KMS-11 (cell line): Measurements from ENCODE around the gene CAST.

Experiments used
- H2AFZ ChIP-seq: fragments of 200-600 bp; sonication (generic); 2 replicates; pipeline ENCODE4 v1.6.1; 2016; ENCODE audit warnings: antibody characterized with exemption, mixed run types, low read depth
- H3K27ac ChIP-seq: fragments of 200-600 bp; sonication (generic); 2 replicates; pipeline ENCODE4 v1.6.1; 2016; ENCODE audit warnings: mild to moderate bottlenecking, mixed run types
- H3K27me3 ChIP-seq: fragments of 200-600 bp; sonication (generic); 2 replicates; pipeline ENCODE4 v1.6.1; 2017; ENCODE audit warnings: mild to moderate bottlenecking, low read depth, mixed run types, moderate library complexity; ENCODE audit not compliant: insufficient read depth
- H3K36me3 ChIP-seq: fragments of 200-600 bp; sonication (generic); 2 replicates; pipeline ENCODE4 v1.6.1; 2017; ENCODE audit warnings: mild to moderate bottlenecking, mixed run types; ENCODE audit not compliant: insufficient read depth
- H3K4me1 ChIP-seq: fragments of 200-600 bp; sonication (generic); 2 replicates; pipeline ENCODE4 v1.6.1; 2016; ENCODE audit warnings: mild to moderate bottlenecking, low read depth, mixed run types; ENCODE audit not compliant: poor library complexity, severe bottlenecking
- H3K4me2 ChIP-seq: fragments of 200-600 bp; sonication (generic); 2 replicates; pipeline ENCODE4 v1.7.0; 2016; ENCODE audit warnings: mild to moderate bottlenecking, mixed run types
- H3K4me3 ChIP-seq: fragments of 200-600 bp; sonication (generic); IDR thresholded peaks from 2 replicates; pipeline ENCODE4 v1.6.1; 2017; ENCODE audit warnings: low read depth, low read length, mixed read lengths; ENCODE audit not compliant: insufficient read depth
- H3K79me2 ChIP-seq: fragments of 200-600 bp; sonication (generic); 2 replicates; pipeline ENCODE4 v1.6.1; 2016; ENCODE audit warnings: low read depth, mixed run types; ENCODE audit not compliant: insufficient read depth
- H3K9ac ChIP-seq: fragments of 200-600 bp; sonication (generic); 2 replicates; pipeline ENCODE4 v1.6.1; 2016; ENCODE audit warnings: mild to moderate bottlenecking, mixed run types
- H4K20me1 ChIP-seq: fragments of 200-600 bp; sonication (generic); 2 replicates; pipeline ENCODE4 v1.6.1; 2016; ENCODE audit warnings: mild to moderate bottlenecking, mixed run types; ENCODE audit not compliant: insufficient read depth
- CTCF ChIP-seq: fragments of 200-600 bp; sonication (generic); conservative IDR thresholded peaks from 2 replicates; pipeline ENCODE4 v1.6.1; 2017; ENCODE audit warnings: low read depth, mild to moderate bottlenecking, antibody characterized with exemption, low read length, moderate library complexity, mixed read lengths

Gene CAST

GRCh38 chr5:96788112-96788749, 126.1 kb downstream of the CAST start:
- no peaks in the 10 kb centered on the region for H3K79me2 ChIP-seq
- H3K27me3 ChIP-seq = no peaks in the 10 kb centered on the region
- TF ChIP-seq CTCF = no peak
- no peaks in the 10 kb centered on the region for H4K20me1 ChIP-seq
- H2AFZ ChIP-seq = no peak overlapping the region
- no peak overlapping the region for H3K4me3 ChIP-seq
- H3K27ac ChIP-seq = peak overlapping the region; percentile 12; the same call in 1 of the 2 replicates
- H3K4me1 ChIP-seq = peaks cover 14% of the 10 kb centered on the region
- no peaks in the 10 kb centered on the region; the same call in 1 of the 2 replicates for H3K36me3 ChIP-seq
- peak overlapping the region; percentile 27 for H3K4me2 ChIP-seq
- no peak overlapping the region for H3K9ac ChIP-seq

DNA sequence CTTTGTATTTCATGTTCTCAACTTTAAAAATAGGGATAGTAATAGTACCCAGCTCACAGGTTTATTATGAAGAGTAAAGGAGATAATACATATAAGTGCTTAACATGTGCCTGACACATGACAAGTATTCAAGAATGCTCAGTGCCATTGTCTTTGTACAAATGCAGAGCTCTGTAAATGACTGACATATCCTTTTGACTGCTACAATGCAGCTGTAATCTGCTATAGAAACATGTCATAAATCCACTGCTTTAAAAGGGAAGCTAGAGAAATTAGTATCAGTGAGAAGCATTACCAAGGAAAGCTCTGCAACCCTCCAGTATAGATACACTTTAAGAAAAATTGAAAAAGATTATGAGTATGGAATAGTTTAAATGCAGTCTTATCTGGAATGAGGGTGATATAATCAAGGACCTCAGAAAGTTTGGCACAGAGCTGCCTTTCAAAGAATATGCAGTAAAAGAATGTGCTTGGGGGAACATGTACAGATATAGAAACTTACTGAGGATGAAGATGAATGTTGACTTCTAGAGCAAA, 127.7 kb downstream of the CAST start:
- no peak overlapping the region for H3K4me3 ChIP-seq
- no peaks in the 10 kb centered on the region for H4K20me1 ChIP-seq
- H3K27ac ChIP-seq = no peak overlapping the region
- H3K79me2 ChIP-seq = no peaks in the 10 kb centered on the region
- no peaks in the 10 kb centered on the region for H3K27me3 ChIP-seq
- no peak overlapping the region for H3K9ac ChIP-seq
- no peaks in the 10 kb centered on the region; the same call in 1 of the 2 replicates for H3K36me3 ChIP-seq
- no peak for TF ChIP-seq CTCF
- no peak overlapping the region for H3K4me2 ChIP-seq
- H3K4me1 ChIP-seq = peaks cover 14% of the 10 kb centered on the region
- H2AFZ ChIP-seq = no peak overlapping the region

DNA sequence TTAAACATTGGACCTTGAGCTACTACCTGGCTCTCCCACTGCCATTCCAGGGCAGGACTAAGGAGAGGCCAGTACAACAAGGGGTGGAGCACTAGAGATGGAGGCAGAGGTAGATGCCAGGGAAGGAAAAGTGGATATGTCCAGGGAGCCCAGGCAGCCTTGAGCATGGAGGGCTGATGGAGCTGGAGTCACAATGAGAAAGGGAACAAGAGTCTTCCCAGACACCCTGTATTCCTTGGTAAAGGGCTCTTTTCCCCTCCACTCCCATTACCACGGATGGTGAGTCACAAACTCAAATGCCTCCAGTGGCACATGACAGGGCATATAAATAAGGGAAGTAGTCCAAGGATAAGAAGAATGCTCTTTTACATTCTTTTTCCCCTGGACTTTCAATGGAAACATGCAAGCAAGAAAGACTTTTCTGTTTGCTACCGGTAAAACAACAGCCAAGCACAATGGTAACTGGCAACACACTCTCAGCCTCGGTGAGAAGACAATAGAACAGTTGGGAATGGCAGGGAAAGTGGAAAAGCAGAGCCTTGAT, 128.9 kb downstream of the CAST start:
- Histone ChIP-seq H3K79me2 (no peaks in the 10 kb centered on the region), H3K27me3 (no peaks in the 10 kb centered on the region), H3K36me3 (peaks cover 10% of the 10 kb centered on the region; the same call in 1 of the 2 replicates), H3K4me3 (no peak overlapping the region), H4K20me1 (no peaks in the 10 kb centered on the region), H3K4me1 (peaks cover 14% of the 10 kb centered on the region), H2AFZ (no peak overlapping the region), H3K9ac (no peak overlapping the region), H3K4me2 (no peak overlapping the region), H3K27ac (no peak overlapping the region)
- TF ChIP-seq CTCF = no peak

- H3K9ac ChIP-seq = no peak overlapping the region
- no peak overlapping the region for H3K4me3 ChIP-seq
- H4K20me1 ChIP-seq = no peaks in the 10 kb centered on the region
- no peaks in the 10 kb centered on the region for H3K27me3 ChIP-seq
- H3K4me1 ChIP-seq = no peaks in the 10 kb centered on the region
- no peak for TF ChIP-seq CTCF
- H2AFZ ChIP-seq = no peak overlapping the region
- peaks cover 28% of the 10 kb centered on the region; the same call in 1 of the 2 replicates for H3K36me3 ChIP-seq
- H3K27ac ChIP-seq = no peak overlapping the region
- H3K4me2 ChIP-seq = no peak overlapping the region
- H3K79me2 ChIP-seq = no peaks in the 10 kb centered on the region
These were observed 132.6 kb downstream of the CAST start for GRCh38 chr5:96794757-96795156.
